Uterus (tissue), 4 donors: Measurements from ENCODE around the gene KCNH5. TPM values are rescaled to one million over a fixed set of nuclear protein-coding genes. Genes with fewer than 3 reads are reported as not detected.

Experiments
- DNase-seq, 2 donors: peaks; one replicate each; pipeline ENCODE4 v3.0.0-alpha.2; 2019 to 2020
- H3K27ac ChIP-seq, 2 donors: fragments of 200-600 bp; sonication (generic); 1 replicate in 1 of 2; 2 replicates in 1 of 2; pipeline ENCODE4 v1.5.1; 2016 to 2018
- H3K27me3 ChIP-seq, 2 donors: fragments of 200-600 bp; sonication (generic); one replicate each; pipeline ENCODE4 v1.5.1; 2018 to 2019; ENCODE audit warnings: control low read depth in 1 of 2
- H3K36me3 ChIP-seq, 2 donors: fragments of 200-600 bp; sonication (generic); one replicate each; pipeline ENCODE4 v1.5.1; 2019; ENCODE audit warnings: control low read depth in 1 of 2
- H3K4me1 ChIP-seq, 2 donors: fragments of 200-600 bp; sonication (generic); one replicate each; pipeline ENCODE4 v1.5.1; 2018 to 2019; ENCODE audit warnings: control low read depth in 1 of 2
- H3K4me3 ChIP-seq, 2 donors: fragments of 200-600 bp; sonication (generic); 1 replicate in 1 of 2; 2 replicates in 1 of 2; pipeline ENCODE4 v1.5.1; 2018 to 2019; ENCODE audit warnings: mild to moderate bottlenecking in 1 of 2
- H3K9me3 ChIP-seq, 2 donors: fragments of 200-600 bp; sonication (generic); one replicate each; pipeline ENCODE4 v1.5.1; 2019; ENCODE audit warnings: control low read depth in 1 of 2
- POLR2A ChIP-seq, 2 donors: fragments of 450-650 bp; IDR thresholded peaks; one replicate each; pipeline ENCODE4 v1.6.1; 2016; ENCODE audit warnings: antibody characterized with exemption in 2 of 2, mild to moderate bottlenecking in 1 of 2, moderate library complexity in 1 of 2
- intact Hi-C: fragments of 100-400 bp; cut with DNase I; formaldehyde crosslinking; loops from one replicate; pipeline ENCODE4 v1.15.1; 2023; ENCODE audit warnings: low total_unique reads
- total RNA-seq, 4 donors: library from RNA; depleted of rRNA in 3 of 4; stranded (reverse); fragments of >200 nt in 3 of 4; gene quantifications; one replicate each; pipeline versions ENCODE4 v1.1.0 to v1.2.4, GENCODE V29; 2014 to 2023
- TF ChIP-seq, protein P1 (sequence below), 4 experiments: fragments of 200-600 bp in 2 of 4; fragments of 450-650 bp in 2 of 4; sonication (generic) in 2 of 4; IDR thresholded peaks; one replicate each; pipeline ENCODE4 v1.5.1; 2016 to 2019; ENCODE audit warnings: antibody characterized with exemption in 4 of 4, mild to moderate bottlenecking in 2 of 4, moderate library complexity in 1 of 4
- donor health status: DM: yes; HTN: yes; CAD: no.

The KCNH5 gene
- total RNA-seq, 4 donors from 2014 or later, result 0.09 to 1.6 (median 0.29) TPM; not detected in 1

DNA sequence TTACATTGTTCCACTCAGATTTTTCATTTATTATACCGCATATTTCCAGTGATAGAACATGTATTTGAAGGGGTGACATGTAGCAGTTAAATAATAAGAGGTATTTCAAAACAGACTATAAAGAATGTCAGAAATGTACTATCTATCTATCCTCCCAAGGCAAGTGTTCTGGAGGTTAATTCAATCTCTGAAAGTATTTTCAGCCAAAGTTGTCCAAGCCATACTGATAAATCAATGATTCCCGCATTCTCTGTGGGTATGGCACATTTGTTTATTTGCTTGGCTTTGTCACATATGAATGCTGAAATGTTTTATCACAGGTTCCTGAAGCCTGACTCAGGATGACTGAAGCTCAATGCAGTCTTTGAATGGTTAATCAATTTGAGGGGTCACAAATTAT lies 35.8 kb downstream of the KCNH5 start:
- Histone ChIP-seq H3K27ac (no peak overlapping the region), H3K36me3 (no peaks in the 10 kb centered on the region), H3K9me3 (no peaks in the 10 kb centered on the region), H3K27me3 (no peaks in the 10 kb centered on the region), H3K4me3 (no peak overlapping the region), H3K4me1 (no peaks in the 10 kb centered on the region)
- TF ChIP-seq, protein P1, sequence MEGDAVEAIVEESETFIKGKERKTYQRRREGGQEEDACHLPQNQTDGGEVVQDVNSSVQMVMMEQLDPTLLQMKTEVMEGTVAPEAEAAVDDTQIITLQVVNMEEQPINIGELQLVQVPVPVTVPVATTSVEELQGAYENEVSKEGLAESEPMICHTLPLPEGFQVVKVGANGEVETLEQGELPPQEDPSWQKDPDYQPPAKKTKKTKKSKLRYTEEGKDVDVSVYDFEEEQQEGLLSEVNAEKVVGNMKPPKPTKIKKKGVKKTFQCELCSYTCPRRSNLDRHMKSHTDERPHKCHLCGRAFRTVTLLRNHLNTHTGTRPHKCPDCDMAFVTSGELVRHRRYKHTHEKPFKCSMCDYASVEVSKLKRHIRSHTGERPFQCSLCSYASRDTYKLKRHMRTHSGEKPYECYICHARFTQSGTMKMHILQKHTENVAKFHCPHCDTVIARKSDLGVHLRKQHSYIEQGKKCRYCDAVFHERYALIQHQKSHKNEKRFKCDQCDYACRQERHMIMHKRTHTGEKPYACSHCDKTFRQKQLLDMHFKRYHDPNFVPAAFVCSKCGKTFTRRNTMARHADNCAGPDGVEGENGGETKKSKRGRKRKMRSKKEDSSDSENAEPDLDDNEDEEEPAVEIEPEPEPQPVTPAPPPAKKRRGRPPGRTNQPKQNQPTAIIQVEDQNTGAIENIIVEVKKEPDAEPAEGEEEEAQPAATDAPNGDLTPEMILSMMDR (IDR thresholded peaks at IDR 0.05), result no peak
- TF ChIP-seq POLR2A (IDR thresholded peaks at IDR 0.05), result no peak
- DNase-seq, result no peak
- intact Hi-C loops, result no loop called here

DNA sequence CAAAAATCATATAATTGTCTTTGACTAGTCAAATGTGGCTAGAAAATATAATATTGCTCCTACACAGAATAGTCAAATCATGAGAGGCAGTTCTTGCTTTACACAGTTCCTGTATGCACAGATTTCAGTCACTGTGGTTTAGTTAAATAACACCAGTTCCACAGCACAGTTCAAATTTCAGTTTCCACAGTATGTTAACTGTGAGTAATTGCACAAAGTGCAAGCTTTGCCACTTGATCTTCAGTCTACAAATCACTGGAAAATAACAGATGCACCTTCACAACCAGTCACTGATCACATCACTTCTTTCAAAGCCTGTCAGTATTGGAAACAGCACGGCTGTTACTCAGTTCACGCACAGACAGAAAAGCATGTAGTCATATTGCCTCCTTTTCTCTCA lies 38.7 kb downstream of the KCNH5 start:
- no peak for TF ChIP-seq POLR2A (IDR thresholded peaks at IDR 0.05)
- TF ChIP-seq, protein P1 (IDR thresholded peaks at IDR 0.05), result no peak
- Histone ChIP-seq H3K4me1 (no peaks in the 10 kb centered on the region), H3K36me3 (no peaks in the 10 kb centered on the region), H3K27me3 (no peaks in the 10 kb centered on the region), H3K27ac (no peak overlapping the region), H3K4me3 (no peak overlapping the region), H3K9me3 (no peaks in the 10 kb centered on the region)
- intact Hi-C loops, result no loop called here
- DNase-seq, result no peak

DNA sequence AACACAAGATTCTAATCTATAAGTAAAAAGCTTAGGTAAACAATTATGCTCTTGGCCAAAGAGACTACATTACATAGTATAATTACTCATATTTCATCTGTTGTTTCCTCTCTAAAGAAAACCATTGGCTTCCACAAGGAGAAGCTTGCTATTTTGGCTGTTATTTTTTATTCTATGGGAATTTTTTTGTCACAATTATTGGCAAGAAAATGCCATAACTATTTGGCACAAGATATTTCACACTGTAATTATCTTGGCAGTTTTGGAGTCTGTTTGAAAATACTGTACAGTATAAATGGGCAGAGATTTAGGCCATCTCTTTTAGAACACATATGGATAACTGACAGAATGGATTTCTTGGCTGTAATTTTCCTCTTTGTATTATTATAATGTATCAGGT lies 51.2 kb downstream of the KCNH5 start:
- no peak for DNase-seq
- intact Hi-C loops, result no loop called here
- H3K4me3 ChIP-seq, result no peak overlapping the region

DNA sequence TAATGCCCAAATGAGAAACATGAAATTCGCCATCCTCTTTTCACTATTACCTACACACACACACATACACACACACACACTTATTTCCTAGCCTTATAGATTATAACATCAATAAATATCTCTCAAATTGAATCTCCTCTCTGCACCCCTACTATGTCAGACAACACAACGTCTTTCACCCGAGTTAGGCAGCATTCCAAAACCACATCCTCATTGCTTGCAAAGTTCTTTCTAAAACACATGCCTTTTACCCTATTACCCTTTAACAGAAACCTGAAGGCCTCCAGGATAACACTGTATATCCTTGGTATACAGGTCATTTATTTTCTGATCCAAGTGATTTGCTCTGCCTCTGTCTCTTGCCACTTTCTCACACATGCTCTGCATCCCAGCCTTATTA lies 56.3 kb downstream of the KCNH5 start:
- H3K27me3 ChIP-seq, result no peaks in the 10 kb centered on the region
- no peaks in the 10 kb centered on the region for H3K9me3 ChIP-seq
- H3K27ac ChIP-seq, result no peak overlapping the region
- H3K4me3 ChIP-seq, result no peak overlapping the region
- H3K4me1 ChIP-seq, result no peaks in the 10 kb centered on the region
- TF ChIP-seq, protein P1 (IDR thresholded peaks at IDR 0.05), result no peak
- TF ChIP-seq POLR2A (IDR thresholded peaks at IDR 0.05), result no peak
- no peaks in the 10 kb centered on the region for H3K36me3 ChIP-seq
- intact Hi-C loops, result no loop called here
- no peak for DNase-seq

More for the DNA sequence above, 51.2 kb downstream of the KCNH5 start:
- Histone ChIP-seq H3K27ac (no peak overlapping the region), H3K27me3 (no peaks in the 10 kb centered on the region), H3K9me3 (no peaks in the 10 kb centered on the region), H3K36me3 (no peaks in the 10 kb centered on the region), H3K4me1 (no peaks in the 10 kb centered on the region)
- TF ChIP-seq POLR2A (IDR thresholded peaks at IDR 0.05), result no peak
- TF ChIP-seq, protein P1 (IDR thresholded peaks at IDR 0.05), result no peak

DNA sequence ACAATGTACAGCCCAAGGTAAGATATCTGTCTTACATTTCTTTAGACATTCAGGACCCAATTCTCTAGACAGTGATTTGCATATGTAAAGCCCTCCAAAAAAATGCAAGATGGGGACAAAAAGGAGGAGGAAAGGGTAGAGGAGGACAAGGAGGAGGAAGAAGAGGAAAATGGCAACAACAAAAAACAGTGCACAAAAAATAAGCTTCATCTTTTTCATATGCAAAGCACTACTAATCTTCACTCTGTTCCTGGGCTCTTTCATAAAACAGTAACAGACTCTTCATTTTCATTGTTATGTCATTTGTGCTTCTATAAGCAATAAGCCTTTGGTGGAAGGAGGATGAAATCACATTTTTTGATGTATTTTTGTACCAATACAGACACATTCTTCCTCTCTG lies 61.4 kb downstream of the KCNH5 start:
- DNase-seq, result no peak
- Histone ChIP-seq H3K9me3 (no peaks in the 10 kb centered on the region), H3K27ac (no peak overlapping the region), H3K27me3 (no peaks in the 10 kb centered on the region), H3K36me3 (no peaks in the 10 kb centered on the region), H3K4me3 (no peak overlapping the region), H3K4me1 (no peaks in the 10 kb centered on the region)
- intact Hi-C loops, result no loop called here
- TF ChIP-seq, protein P1 (IDR thresholded peaks at IDR 0.05), result no peak
- TF ChIP-seq POLR2A (IDR thresholded peaks at IDR 0.05), result no peak
